H1 (cell line): Measurements from ENCODE around the gene PPBP. TPM values are rescaled to one million over a fixed set of nuclear protein-coding genes. Genes with fewer than 3 reads are reported as not detected.

Source experiments
- CTCF ChIA-PET: fragments of 300-600 bp; sonication (Branson Sonifier 250); formaldehyde crosslinking; loops from one replicate; lab custom pipeline; 2021; ENCODE audit not compliant: partially characterized antibody; lab: Charles Lee
- POLR2A ChIA-PET: fragments of 300-600 bp; sonication (Branson Sonifier 250); formaldehyde crosslinking; loops from one replicate; lab custom pipeline; 2021; ENCODE audit warnings: inconsistent platforms; ENCODE audit not compliant: partially characterized antibody; lab: Charles Lee
- DNase-seq, 2 experiments: peaks; one replicate each; pipeline versions ENCODE4 v3.0.0 to v3.0.0-alpha.2; 2010 to 2022; ENCODE audit warnings: low spot score in 2 of 2, low read depth in 1 of 2, mixed read lengths in 1 of 2
- FAIRE-seq: peaks from 2 replicates; lab custom pipeline; 2011; peaks lifted over from hg19 to GRCh38; lab: Jason Lieb, UNC
- H2AFZ ChIP-seq: 2 replicates; pipeline ENCODE4 v1.8.1; 2012; ENCODE audit warnings: low read length, inconsistent platforms
- H2AK5ac ChIP-seq: 2 replicates; pipeline ENCODE4 v1.6.1; 2013; ENCODE audit warnings: low read depth, low read length
- H2BK120ac ChIP-seq: replicated peaks from 2 replicates; pipeline ENCODE3; 2013; ENCODE audit warnings: low read depth, low read length, inconsistent platforms
- H2BK12ac ChIP-seq: 2 replicates; pipeline ENCODE4 v1.6.1; 2013; ENCODE audit warnings: low read depth, low read length
- H2BK15ac ChIP-seq: 2 replicates; pipeline ENCODE4 v1.6.1; 2013; ENCODE audit warnings: low read length
- H2BK20ac ChIP-seq: 2 replicates; pipeline ENCODE4 v1.6.1; 2013; ENCODE audit warnings: low read length
- H2BK5ac ChIP-seq: 2 replicates; pipeline ENCODE4 v1.6.1; 2013; ENCODE audit warnings: low read depth, low read length
- H3K14ac ChIP-seq: 2 replicates; pipeline ENCODE4 v1.6.1; 2013; ENCODE audit warnings: inconsistent platforms; ENCODE audit not compliant: insufficient read length
- H3K18ac ChIP-seq: 2 replicates; pipeline ENCODE4 v1.6.1; 2013; ENCODE audit warnings: low read length; ENCODE audit errors: extremely low read depth
- H3K23ac ChIP-seq: 2 replicates; pipeline ENCODE4 v1.6.1; 2013; ENCODE audit warnings: inconsistent platforms; ENCODE audit not compliant: insufficient read length
- H3K23me2 ChIP-seq: 2 replicates; pipeline ENCODE4 v1.6.1; 2013; ENCODE audit warnings: low read depth, low read length
- H3K27ac ChIP-seq: 2 replicates; pipeline ENCODE4 v1.6.1; 2011; ENCODE audit warnings: low read depth, low read length, inconsistent platforms
- H3K27me3 ChIP-seq, 4 experiments: replicated peaks in 1 of 4; 1 replicate in 1 of 4; 2 replicates in 3 of 4; pipeline versions ENCODE4 v1.6.1 to v1.8.1; 2011 to 2013; ENCODE audit warnings: low read length in 3 of 4, mild to moderate bottlenecking in 3 of 4, inconsistent platforms in 2 of 4, mixed read lengths in 2 of 4, moderate library complexity in 1 of 4; ENCODE audit not compliant: control insufficient read depth in 3 of 4, insufficient read depth in 3 of 4; ENCODE audit errors: extremely low read depth in 1 of 4
- H3K36me3 ChIP-seq, 4 experiments: 2 replicates each; pipeline versions ENCODE4 v1.6.1 to v1.8.1; 2011 to 2013; ENCODE audit warnings: mild to moderate bottlenecking in 4 of 4, low read length in 3 of 4, moderate library complexity in 2 of 4, control low read depth in 1 of 4, inconsistent platforms in 1 of 4; ENCODE audit not compliant: insufficient read depth in 4 of 4, control insufficient read depth in 2 of 4
- H3K4ac ChIP-seq: replicated peaks from 2 replicates; pipeline ENCODE3; 2013; ENCODE audit warnings: low read length, low read depth, mixed read lengths, inconsistent platforms; ENCODE audit not compliant: insufficient read length
- H3K4me1 ChIP-seq, 4 experiments: replicated peaks in 1 of 4; 1 replicate in 1 of 4; 2 replicates in 3 of 4; pipeline versions ENCODE4 v1.6.1 to v1.8.1; 2011 to 2013; ENCODE audit warnings: low read length in 3 of 4, inconsistent platforms in 2 of 4, mixed read lengths in 1 of 4; ENCODE audit not compliant: insufficient read depth in 4 of 4, control insufficient read depth in 3 of 4
- H3K4me2 ChIP-seq, 2 experiments: 2 replicates each; pipeline versions ENCODE4 v1.6.1 to v1.8.1; 2011 to 2013; ENCODE audit warnings: low read depth in 2 of 2, low read length in 2 of 2, control low read depth in 1 of 2, inconsistent platforms in 1 of 2, mild to moderate bottlenecking in 1 of 2; ENCODE audit not compliant: insufficient read depth in 1 of 2
- H3K4me3 ChIP-seq, 4 experiments: fragments of 200-600, 300-600 bp in 1 of 4; sonication (generic), shearing (Covaris generic), sonication (Bioruptor Twin) in 1 of 4; 2 replicates each; pipeline versions ENCODE4 v1.5.1 to v1.8.1; 2011 to 2016; ENCODE audit warnings: low read length in 4 of 4, low read depth in 3 of 4, control low read depth in 2 of 4, inconsistent platforms in 2 of 4, mild to moderate bottlenecking in 2 of 4, mixed read lengths in 1 of 4, moderate library complexity in 1 of 4; ENCODE audit not compliant: insufficient read depth in 2 of 4; ENCODE audit errors: extremely low read depth in 1 of 4
- H3K56ac ChIP-seq: replicated peaks from 2 replicates; pipeline ENCODE3; 2013; ENCODE audit warnings: low read depth, mild to moderate bottlenecking, mixed read lengths, low read length, inconsistent platforms; ENCODE audit not compliant: insufficient read length
- H3K79me1 ChIP-seq: 2 replicates; pipeline ENCODE4 v1.6.1; 2013; ENCODE audit warnings: low read depth, low read length, control low read depth
- H3K79me2 ChIP-seq, 2 experiments: 2 replicates each; pipeline versions ENCODE4 v1.6.1 to v1.8.1; 2012 to 2013; ENCODE audit warnings: low read length in 2 of 2, mild to moderate bottlenecking in 2 of 2, inconsistent platforms in 1 of 2; ENCODE audit not compliant: insufficient read depth in 2 of 2, control insufficient read depth in 1 of 2
- H3K9ac ChIP-seq, 4 experiments: replicated peaks in 1 of 4; 1 replicate in 1 of 4; 2 replicates in 3 of 4; pipeline versions ENCODE4 v1.6.1 to v1.8.1; 2011 to 2013; ENCODE audit warnings: low read depth in 3 of 4, low read length in 3 of 4, control low read depth in 2 of 4, mild to moderate bottlenecking in 2 of 4, moderate library complexity in 2 of 4, inconsistent platforms in 1 of 4; ENCODE audit errors: extremely low read depth in 1 of 4
- H3K9me3 ChIP-seq, 2 experiments: 2 replicates each; pipeline versions ENCODE4 v1.6.1 to v1.8.1; 2012 to 2013; ENCODE audit warnings: mild to moderate bottlenecking in 2 of 2, moderate library complexity in 2 of 2, control low read depth in 1 of 2, inconsistent platforms in 1 of 2, low read depth in 1 of 2, low read length in 1 of 2, mixed read lengths in 1 of 2; ENCODE audit not compliant: insufficient read depth in 2 of 2
- H4K20me1 ChIP-seq, 2 experiments: replicated peaks in 1 of 2; 2 replicates each; pipeline versions ENCODE3 to v1.8.1; 2011 to 2013; ENCODE audit warnings: inconsistent platforms in 2 of 2, low read length in 2 of 2, mild to moderate bottlenecking in 1 of 2; ENCODE audit not compliant: insufficient read depth in 2 of 2, control insufficient read depth in 1 of 2
- H4K5ac ChIP-seq: 2 replicates; pipeline ENCODE4 v1.6.1; 2013; ENCODE audit warnings: low read length, low read depth, mixed read lengths, inconsistent platforms; ENCODE audit not compliant: insufficient read length
- H4K8ac ChIP-seq: 2 replicates; pipeline ENCODE4 v1.8.0; 2013; ENCODE audit warnings: mild to moderate bottlenecking, moderate library complexity, low read length, inconsistent platforms; ENCODE audit not compliant: insufficient read depth; ENCODE audit errors: extremely low read depth
- H4K91ac ChIP-seq: replicated peaks from 2 replicates; pipeline ENCODE3; 2013; ENCODE audit warnings: low read length, mixed read lengths, inconsistent platforms; ENCODE audit not compliant: insufficient read length
- GABPA ChIP-seq: IDR thresholded peaks from 2 replicates; pipeline ENCODE4 v1.6.1; 2011; ENCODE audit warnings: mild to moderate bottlenecking, low read length, moderate library complexity, borderline replicate concordance; ENCODE audit not compliant: insufficient read depth
- SUZ12 ChIP-seq: fragments of 200-600 bp; sonication (generic); IDR thresholded peaks from 2 replicates; pipeline ENCODE4 v1.6.1; 2012; ENCODE audit warnings: mild to moderate bottlenecking, inconsistent platforms, low read length, moderate library complexity, mixed read lengths
- WGBS, 2 experiments: shearing (Covaris generic) in 1 of 2; methylation state at CpG; one replicate each; pipeline versions ENCODE4 v1.1.6 to v1.1.7; 2013 to 2015; ENCODE audit warnings: low lambda C conversion rate in 2 of 2, mixed read lengths in 2 of 2, inconsistent platforms in 1 of 2, low coverage in 1 of 2, missing lambda C conversion rate in 1 of 2; ENCODE audit not compliant: insufficient replicate concordance in 2 of 2, insufficient coverage in 1 of 2, insufficient read length in 1 of 2; ENCODE audit errors: extremely low coverage in 1 of 2, missing lambda C conversion rate in 1 of 2; 5-methylcytosine and 5-hydroxymethylcytosine counted together
- polyA plus RNA-seq, 7 experiments: library from polyadenylated mRNA; depleted of rRNA in 3 of 7; stranded (reverse) in 5 of 7; unstranded in 2 of 7; fragments of >200 nt in 5 of 7; fragments of 200-250 nt in 2 of 7; gene quantifications; 1 replicate in 5 of 7; 2 replicates in 1 of 7; 4 replicates in 1 of 7; pipeline versions ENCODE4 v1.2.1 to v1.2.3, GENCODE V29; 2011 to 2013; ENCODE audit warnings: missing spikeins in 2 of 7, mixed read lengths in 2 of 7
- total RNA-seq: library from RNA; stranded (reverse); fragmentation: NEBNext Ultra II Directional; extraction: Animal tissue kit (Norgen Biotek cat#: 25700); gene quantifications from 2 replicates; pipeline ENCODE4 v1.2.1, GENCODE V29; 2021

The PPBP gene
- total and polyA plus RNA-seq, 2 of the 8 experiments (the other 6 are each of a cell fraction or from before 2014, with no cell fraction given), result 0.18 to 0.43 TPM

GRCh38 chr4:73945140-73945539 lies 42.9 kb downstream of the PPBP start:
- no peak for DNase-seq
- H3K14ac ChIP-seq, result no peak overlapping the region

More at GRCh38 chr4:73945140-73945539, 42.9 kb downstream of the PPBP start:
- H4K20me1 ChIP-seq, result peaks cover 0 to 1% of the 10 kb centered on the region in 2 experiments
- 78% methylated on average over 4 of the region's 4 CpGs; no CpG with 5 or more reads in 1 of the 2 experiments for WGBS, 2 experiments
- H3K9ac ChIP-seq, result no peak overlapping the region
- H3K4me1 ChIP-seq, result peaks cover 2 to 10% (median 5%) of the 10 kb centered on the region in 4 experiments
- no peak overlapping the region for H2BK12ac ChIP-seq
- H3K23ac ChIP-seq, result no peak overlapping the region
- H3K79me2 ChIP-seq, result no peaks in the 10 kb centered on the region
- no peak overlapping the region for H4K91ac ChIP-seq
- H2BK15ac ChIP-seq, result no peak overlapping the region
- CTCF ChIA-PET, result interaction anchor here (0.6 to 1.9 kb wide), 6 partner anchors 18 to 863 kb away, joined by 3 to 6 read pairs (median 4); no protein-coding TSS in a partner anchor
- H4K5ac ChIP-seq, result no peak overlapping the region
- TF ChIP-seq GABPA, result no peak
- TF ChIP-seq SUZ12, result 0 out of 2 replicates have a peak, but pooled peaks have one; percentile 4
- no peak overlapping the region for H2BK5ac ChIP-seq
- no peak overlapping the region for H3K4ac ChIP-seq
- no peak overlapping the region for H3K56ac ChIP-seq
- H3K4me2 ChIP-seq, result peak overlapping the region in 1 of 2 experiments; percentile 93; a peak in 1 of 4 replicates
- no peak overlapping the region for H3K18ac ChIP-seq
- H3K4me3 ChIP-seq, result no peak overlapping the region
- no peak overlapping the region for H3K27ac ChIP-seq
- no peak overlapping the region for H2BK20ac ChIP-seq
- peaks cover 2% of the 10 kb centered on the region; the same call in 1 of the 2 replicates for H3K23me2 ChIP-seq
- H2BK120ac ChIP-seq, result no peak overlapping the region
- no peak for FAIRE-seq
- no peaks in the 10 kb centered on the region for H3K36me3 ChIP-seq
- H3K27me3 ChIP-seq, result peaks cover 49 to 79% (median 67%) of the 10 kb centered on the region in 4 experiments
- no peaks in the 10 kb centered on the region for H3K79me1 ChIP-seq
- H2AFZ ChIP-seq, result no peak overlapping the region
- no peaks in the 10 kb centered on the region for H3K9me3 ChIP-seq
- no peak overlapping the region for H4K8ac ChIP-seq
- POLR2A ChIA-PET, result no interaction called here
- no peak overlapping the region for H2AK5ac ChIP-seq
